Neural progenitor cell (in vitro differentiated cells): Measurements from ENCODE around the gene HIVEP2.

Experiments used
- EZH2phosphoT487 ChIP-seq: fragments of 200-600 bp; sonication (generic); IDR thresholded peaks from 2 replicates; pipeline ENCODE4 v1.6.1; 2017; ENCODE audit warnings: antibody characterized with exemption
- TF ChIP-seq, protein P1 (sequence below): fragments of 200-600 bp; sonication (generic); IDR thresholded peaks from 2 replicates; pipeline ENCODE4 v1.5.1; 2017; ENCODE audit warnings: antibody characterized with exemption, mild to moderate bottlenecking

DNA sequence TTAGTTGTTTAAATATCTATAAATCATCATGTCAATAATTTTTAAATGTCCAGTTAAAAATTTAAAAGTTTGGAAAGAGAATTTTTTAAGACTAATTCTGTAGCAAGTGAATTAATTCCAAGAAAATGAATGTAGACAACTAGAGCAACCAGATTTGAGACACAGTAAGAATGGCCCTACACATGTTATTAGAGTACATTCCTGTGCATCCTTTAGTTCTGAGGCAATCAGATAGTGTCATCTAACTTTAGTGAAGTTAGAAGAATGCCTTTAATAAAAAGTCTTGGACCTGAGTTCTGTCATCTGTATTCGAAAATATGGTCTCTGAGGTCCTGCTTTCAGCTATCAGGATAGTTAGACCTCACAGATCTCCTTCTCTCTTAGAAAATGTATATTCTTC, 63.7 kb downstream of the HIVEP2 start:
- TF ChIP-seq, protein P1, sequence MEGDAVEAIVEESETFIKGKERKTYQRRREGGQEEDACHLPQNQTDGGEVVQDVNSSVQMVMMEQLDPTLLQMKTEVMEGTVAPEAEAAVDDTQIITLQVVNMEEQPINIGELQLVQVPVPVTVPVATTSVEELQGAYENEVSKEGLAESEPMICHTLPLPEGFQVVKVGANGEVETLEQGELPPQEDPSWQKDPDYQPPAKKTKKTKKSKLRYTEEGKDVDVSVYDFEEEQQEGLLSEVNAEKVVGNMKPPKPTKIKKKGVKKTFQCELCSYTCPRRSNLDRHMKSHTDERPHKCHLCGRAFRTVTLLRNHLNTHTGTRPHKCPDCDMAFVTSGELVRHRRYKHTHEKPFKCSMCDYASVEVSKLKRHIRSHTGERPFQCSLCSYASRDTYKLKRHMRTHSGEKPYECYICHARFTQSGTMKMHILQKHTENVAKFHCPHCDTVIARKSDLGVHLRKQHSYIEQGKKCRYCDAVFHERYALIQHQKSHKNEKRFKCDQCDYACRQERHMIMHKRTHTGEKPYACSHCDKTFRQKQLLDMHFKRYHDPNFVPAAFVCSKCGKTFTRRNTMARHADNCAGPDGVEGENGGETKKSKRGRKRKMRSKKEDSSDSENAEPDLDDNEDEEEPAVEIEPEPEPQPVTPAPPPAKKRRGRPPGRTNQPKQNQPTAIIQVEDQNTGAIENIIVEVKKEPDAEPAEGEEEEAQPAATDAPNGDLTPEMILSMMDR = no peak
- TF ChIP-seq EZH2phosphoT487 = no peak
